ENCODE data around the gene WDHD1.
"Not testable (repeated sequence)": the region's sequence is repeated elsewhere in the genome, so short reads cannot be mapped to it uniquely, and the experiment has no call there.

WDHD1 gene

GRCh38 chr14:55048900-55049436 lies 22.1 kb upstream of the WDHD1 start:
- no peak for DNase-seq (ENCODE audit: low read depth in 2 of 2)

- DNase-seq (ENCODE audit: low read depth in 2 of 2), result no peak
Measured at GRCh38 chr14:55047301-55048053, 20.6 kb upstream of the WDHD1 start.

- DNase-seq (ENCODE audit: low read depth in 2 of 2), result no peak
Measured at GRCh38 chr14:55045087-55045486, 18.2 kb upstream of the WDHD1 start.

DNA sequence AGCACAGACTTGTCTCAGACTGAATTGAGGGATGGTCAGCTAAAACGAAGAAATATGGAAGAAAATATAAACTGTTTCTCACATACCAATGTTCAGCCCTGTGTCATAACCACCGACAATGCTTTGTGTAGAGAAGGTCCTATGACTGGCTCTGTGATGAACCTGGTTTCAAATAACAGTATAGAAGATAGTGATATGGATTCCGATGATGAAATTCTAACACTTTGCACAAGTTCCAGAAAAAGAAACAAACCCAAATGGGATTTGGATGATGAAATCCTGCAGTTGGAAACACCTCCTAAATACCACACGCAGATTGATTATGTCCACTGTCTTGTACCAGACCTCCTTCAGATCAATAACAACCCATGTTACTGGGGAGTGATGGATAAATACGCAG lies 16.6 kb upstream of the WDHD1 start:
- no peak for DNase-seq (ENCODE audit: low read depth in 2 of 2)

DNA sequence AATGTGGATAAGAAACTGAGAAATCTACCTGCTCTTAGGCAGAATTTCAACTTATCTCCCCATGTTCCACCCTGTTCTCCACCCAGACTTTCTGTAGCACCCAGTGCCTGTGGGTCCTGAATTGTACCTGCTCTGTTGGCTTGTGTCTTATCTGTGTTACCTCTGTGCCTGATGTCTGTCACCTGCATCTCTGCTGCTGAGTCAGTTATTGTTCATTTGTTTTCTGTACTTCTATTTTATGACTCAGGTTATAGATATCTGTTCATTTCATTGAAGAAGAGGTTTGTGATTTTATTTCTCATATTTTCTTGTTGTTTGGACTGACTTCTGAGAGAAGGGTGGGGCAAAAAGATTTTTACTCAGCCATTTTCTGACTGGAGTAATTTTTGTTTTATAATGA lies 11.8 kb upstream of the WDHD1 start:
- DNase-seq (ENCODE audit: low read depth in 2 of 2), result no peak

GRCh38 chr14:55037995-55038394 lies 11.1 kb upstream of the WDHD1 start:
- DNase-seq (ENCODE audit: low read depth in 2 of 2), result not testable (repeated sequence)

DNA sequence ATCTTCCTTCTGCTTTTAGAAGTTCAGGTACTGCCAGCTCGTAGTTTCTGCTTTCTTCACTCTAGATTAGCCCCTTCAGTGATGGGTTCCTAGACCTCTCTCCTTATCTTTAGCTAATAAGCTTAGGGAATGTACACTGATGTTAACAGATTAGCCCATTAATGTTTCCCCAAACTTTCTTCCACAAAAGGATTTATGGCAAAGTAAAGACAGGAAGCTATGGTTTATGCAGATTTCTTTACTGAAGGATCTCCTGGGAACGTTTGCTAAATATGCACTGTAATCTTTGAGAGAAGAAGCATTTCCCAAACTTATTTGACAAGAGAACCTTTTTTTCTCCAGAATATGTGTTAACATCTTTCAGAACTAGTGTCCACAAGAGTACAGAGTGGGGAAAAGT lies 4.3 kb upstream of the WDHD1 start:
- DNase-seq (ENCODE audit: low read depth in 2 of 2), result no peak

- DNase-seq (ENCODE audit: low read depth in 2 of 2), result no peak
Measured at GRCh38 chr14:55028476-55028875, 1.6 kb upstream of the WDHD1 start.

DNA sequence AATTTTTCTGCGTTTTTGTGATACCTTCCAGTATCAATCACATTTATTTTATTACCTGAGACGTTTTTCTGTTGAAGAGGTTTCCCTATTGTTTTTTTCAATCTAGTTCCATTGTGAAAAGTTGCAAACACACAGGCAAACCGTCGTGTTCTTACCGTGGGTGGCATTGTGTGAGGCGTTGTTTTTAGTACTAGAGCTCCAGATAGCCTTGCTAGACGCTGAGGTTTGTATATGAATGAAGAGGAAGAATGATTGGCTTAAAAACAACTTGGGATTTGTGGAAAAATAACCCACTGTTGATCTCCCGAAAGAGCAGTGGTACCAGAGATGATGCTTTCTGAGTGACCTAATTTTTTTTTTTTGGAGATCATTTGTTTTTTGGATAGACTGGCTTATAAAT lies 1.2 kb upstream of the WDHD1 start:
- no peak for DNase-seq (ENCODE audit: low read depth in 2 of 2)

DNA sequence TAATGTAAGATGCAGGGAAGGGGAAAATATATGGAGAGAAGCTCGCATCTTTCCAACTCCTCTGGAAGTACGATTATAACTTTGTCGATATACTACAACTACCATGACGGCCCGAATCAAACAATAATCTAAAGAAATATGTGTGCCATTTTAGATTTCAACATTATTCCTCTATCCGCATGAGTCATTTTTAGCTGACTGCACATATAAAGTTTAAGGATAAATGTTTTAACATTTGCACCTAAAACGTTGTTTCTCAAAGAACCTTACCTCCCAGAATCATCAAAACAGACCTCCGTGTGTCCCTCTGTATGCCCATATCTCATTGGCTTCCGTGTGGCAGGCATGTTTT lies 482 bp downstream of the WDHD1 start:
- DNase-seq (ENCODE audit: low read depth in 2 of 2), result no peak

- DNase-seq (ENCODE audit: low read depth in 2 of 2), result no peak
Measured at GRCh38 chr14:55025948-55026347, 951 bp downstream of the WDHD1 start.

DNA sequence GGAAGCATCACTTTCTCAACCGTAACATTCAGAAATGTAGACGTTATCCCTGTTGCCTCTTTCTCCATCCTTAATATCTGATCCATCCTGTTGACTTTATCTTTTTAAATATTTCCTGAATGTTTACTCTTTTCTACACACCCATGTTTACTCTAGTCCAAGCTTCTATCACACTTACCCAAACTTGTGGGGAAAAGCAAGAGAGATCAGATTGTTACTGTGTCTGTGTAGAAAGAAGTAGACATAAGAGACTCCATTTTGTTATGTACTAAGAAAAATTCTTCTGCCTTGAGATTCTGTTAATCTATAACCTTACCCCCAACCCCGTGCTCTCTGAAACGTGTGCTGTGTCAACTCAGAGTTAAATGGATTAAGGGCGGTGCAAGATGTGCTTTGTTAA lies 2.5 kb downstream of the WDHD1 start:
- not testable (repeated sequence) for DNase-seq (ENCODE audit: low read depth in 2 of 2)

DNA sequence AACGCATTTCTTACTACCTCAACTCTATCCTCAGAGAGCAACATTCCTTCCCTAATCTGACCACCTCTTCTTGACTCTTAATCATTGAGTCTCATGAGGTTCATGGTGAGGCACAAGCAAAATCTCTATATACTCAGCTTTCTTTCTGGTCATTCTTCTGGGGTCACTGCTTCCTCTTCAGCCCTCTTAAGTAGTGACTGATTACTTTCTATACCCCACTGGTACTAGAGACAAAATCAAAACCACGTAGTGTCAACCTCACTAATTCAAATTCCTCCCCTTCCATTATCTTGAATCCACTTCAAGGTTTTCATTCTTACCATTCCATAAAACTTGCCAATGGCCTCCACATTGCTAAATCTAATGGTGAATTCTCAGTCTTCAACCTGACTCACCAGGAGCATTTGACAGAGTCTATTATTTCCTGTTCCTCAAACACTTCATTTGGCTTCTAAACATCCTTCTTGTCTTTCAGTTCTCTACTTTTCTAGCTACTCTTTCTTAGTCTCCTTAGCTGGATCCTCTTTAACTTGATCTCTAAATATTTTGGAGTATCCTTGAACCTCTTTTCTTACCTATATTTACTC lies 6.8 kb downstream of the WDHD1 start:
- no peak for DNase-seq (ENCODE audit: low read depth in 2 of 2)

DNA sequence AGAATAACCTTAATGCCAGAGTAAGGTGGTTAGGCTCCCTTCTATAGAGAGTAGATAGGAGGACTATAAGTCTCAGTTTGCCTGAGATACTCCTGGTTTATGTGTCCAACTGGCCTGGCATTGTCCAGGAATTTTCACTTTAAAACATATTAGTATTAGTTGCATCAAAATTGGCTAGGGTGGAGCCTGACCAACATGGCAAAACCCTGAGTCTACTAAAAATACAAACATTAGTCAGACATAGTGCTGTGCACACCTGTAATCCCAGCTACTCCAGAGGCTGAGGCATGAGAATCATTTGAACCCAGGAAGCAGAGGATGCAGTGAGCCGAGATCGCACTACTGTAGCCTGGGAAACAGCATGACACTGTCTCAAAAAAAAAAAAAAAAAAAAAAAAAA lies 11.9 kb downstream of the WDHD1 start:
- DNase-seq (ENCODE audit: low read depth in 2 of 2), result no peak

DNA sequence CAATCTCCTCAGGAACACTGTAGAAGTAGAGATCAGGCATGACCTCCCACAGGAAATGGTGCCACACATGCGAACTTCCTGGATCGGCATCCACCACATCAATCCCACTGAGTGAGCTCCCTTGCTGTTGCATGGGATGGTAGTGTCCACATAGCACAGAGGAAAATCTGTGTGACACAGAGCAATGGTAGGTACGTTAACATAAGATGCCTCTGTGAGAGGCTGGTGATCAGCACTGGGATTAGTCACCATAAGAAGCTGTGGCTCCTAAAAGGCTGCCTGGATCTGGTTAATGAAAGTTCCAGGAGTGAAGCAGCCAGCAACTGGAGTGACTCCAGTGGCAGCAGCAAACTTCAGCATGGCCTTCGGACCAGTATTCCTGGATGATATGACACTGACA lies 21.8 kb downstream of the WDHD1 start:
- DNase-seq (ENCODE audit: low read depth in 2 of 2), result no peak

DNA sequence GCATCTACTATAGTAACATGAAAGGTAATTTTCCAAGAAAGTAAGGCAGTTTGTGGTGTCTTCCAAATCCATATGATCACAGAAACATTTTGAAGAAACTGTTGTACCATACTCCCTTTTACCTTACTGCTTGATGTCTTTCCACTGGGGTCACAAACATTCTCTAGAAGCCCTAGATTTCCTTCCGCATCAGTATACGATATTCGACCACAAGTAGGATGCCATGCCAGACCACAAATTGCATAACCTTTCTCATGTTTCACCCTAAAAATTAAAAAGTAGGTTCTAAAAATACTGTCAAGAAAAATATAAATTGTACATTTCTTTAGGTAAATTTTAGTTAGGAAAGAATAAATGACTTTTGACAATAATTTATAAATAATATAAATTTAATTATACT lies 26.5 kb downstream of the WDHD1 start:
- DNase-seq (ENCODE audit: low read depth in 2 of 2), result no peak

GRCh38 chr14:54985156-54985555 lies 41.7 kb downstream of the WDHD1 start:
- no peak for DNase-seq (ENCODE audit: low read depth in 2 of 2)

DNA sequence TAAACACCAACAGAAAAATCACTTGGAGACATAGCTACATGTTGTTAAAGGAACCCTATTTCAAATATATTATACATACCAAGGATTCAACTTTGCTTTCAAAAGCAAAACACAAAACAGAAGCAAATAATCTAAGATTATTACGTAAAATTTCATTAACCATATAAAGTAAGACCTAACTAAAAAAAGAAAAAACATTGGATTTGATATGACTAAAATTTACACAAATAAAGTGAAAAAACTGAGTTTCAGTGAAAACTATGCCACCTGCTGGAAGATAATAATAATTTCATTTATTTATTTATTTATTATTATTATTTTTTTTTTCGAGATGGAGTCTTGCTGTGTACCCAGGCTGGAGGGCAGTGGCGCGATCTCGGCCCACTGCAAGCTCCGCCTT lies 45.2 kb downstream of the WDHD1 start:
- no peak for DNase-seq (ENCODE audit: low read depth in 2 of 2)

DNA sequence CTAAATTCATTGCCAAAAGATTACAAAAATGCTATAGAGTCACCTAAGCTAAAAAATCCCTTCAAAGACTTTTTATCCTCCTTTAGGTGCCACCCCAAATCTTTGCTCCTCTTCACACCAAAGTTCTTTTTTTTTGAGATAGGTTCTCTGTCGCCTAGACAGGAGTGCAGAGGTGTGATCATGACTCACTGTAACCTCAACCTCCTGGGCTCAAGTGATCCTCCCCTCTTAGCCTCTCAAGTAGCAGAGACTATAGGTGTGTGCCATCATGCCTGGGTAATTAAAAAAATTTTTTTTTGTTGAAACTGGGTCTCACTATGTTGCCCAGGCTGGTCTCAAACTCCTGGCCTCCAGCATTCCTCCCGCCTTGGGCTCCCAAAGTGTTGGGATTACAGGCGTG lies 47.9 kb downstream of the WDHD1 start:
- DNase-seq (ENCODE audit: low read depth in 2 of 2), result no peak

DNA sequence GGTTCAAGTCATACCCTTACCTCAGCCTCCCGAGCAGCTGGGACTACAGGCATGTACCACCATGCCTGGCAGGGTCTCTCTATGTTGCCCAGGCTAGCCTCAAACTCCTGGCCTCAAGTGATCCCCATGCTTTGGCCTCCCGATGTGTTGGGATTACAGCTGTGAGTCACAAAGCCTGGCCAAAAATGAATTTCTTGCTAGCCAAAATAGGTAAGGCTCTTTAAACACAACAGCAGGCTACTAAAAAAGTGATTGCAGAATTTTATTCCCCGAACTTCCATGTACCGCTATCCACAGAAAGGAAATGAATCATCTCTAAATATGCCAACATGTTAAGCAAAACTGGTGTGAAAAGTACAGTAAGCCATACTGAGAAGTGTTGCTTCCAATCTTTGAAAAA lies 50.6 kb downstream of the WDHD1 start:
- DNase-seq (ENCODE audit: low read depth in 2 of 2), result no peak

DNA sequence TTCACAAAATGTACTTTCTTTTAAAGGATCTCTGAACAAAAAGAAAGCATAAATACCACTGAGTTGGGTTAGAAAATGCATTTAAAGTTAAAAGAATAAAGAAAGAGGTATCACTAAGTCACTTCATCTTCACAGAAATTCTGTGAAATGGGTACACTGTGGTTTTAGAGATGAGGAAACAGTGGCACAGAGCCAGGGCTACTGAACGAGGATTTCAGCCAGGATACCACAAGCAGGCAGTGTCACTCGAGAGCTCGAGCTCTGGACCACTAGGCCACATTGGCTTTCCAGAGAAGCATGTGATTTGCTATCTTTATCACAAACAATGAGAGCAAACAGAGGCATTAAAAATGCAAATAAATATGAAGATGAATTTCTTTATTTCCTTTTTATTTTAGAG lies 51.0 kb downstream of the WDHD1 start:
- DNase-seq (ENCODE audit: low read depth in 2 of 2), result no peak

- DNase-seq (ENCODE audit: low read depth in 2 of 2), result no peak
Measured at GRCh38 chr14:54974788-54975414, 52.0 kb downstream of the WDHD1 start.

GRCh38 chr14:54967496-54967895 lies 59.4 kb downstream of the WDHD1 start:
- no peak for DNase-seq (ENCODE audit: low read depth in 2 of 2)

Measured in activated CD4-positive, alpha-beta T cell treated with anti-CD3 and anti-CD28 coated beads for 24 hours (primary cell).